GM13977 (cell line): ENCODE data around the gene IL17REL.

Experiments used
- DNase-seq: peaks from one replicate; pipeline ENCODE4 v3.0.0; 2012; ENCODE audit warnings: low spot score
- in situ Hi-C: fragments of 300-500 bp; cut with MboI; formaldehyde crosslinking; loops from one replicate; pipeline ENCODE4 v1.12.0; 2022; ENCODE audit warnings: low sequenced_read_pairs, low pct_unique_long_range_greater_than_20kb, mixed read lengths, inconsistent platforms; ENCODE audit not compliant: unreplicated experiment
- TF ChIP-seq, protein P1 (sequence below): IDR thresholded peaks from 2 replicates; pipeline ENCODE4 v1.5.1; 2012; ENCODE audit warnings: mild to moderate bottlenecking, control low read depth; ENCODE audit not compliant: insufficient read depth; ENCODE audit errors: extremely low read depth, missing control alignments

The IL17REL gene

DNA sequence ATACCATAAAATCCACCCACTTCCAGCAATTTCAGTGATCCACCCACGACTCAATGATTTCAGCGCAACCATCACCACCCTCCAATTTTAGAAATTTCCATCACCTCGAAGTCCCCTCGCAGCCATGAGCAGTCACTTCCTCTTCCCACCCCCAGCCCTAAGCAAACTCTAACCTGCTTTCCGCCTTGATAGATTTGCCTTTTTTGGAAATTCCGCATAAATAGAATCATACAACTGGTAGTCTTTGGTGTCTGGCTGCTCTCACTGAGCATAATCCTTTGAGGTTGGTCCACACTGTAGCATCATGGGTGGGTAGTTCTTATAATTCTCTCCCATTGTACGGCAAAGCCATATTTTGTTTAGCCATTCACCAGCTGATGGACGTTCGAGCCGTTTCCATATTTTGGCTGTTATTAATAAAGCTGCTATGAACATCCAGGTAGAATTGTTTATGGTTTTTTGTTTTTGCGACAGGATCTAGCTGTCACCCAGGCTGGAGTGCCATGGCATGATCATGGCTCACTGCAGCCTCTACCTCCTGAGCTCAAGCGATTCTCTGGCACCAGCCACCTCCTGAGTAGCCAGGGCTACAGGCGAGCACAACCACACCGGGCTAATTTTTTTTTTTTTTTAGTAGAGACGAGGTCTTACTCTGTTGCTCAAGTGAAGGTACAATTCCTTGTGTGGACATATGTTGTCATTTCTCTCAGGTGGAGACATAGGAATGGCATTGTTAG, 36.0 kb downstream of the IL17REL start:
- peak; percentile 80 for DNase-seq
- TF ChIP-seq, protein P1, sequence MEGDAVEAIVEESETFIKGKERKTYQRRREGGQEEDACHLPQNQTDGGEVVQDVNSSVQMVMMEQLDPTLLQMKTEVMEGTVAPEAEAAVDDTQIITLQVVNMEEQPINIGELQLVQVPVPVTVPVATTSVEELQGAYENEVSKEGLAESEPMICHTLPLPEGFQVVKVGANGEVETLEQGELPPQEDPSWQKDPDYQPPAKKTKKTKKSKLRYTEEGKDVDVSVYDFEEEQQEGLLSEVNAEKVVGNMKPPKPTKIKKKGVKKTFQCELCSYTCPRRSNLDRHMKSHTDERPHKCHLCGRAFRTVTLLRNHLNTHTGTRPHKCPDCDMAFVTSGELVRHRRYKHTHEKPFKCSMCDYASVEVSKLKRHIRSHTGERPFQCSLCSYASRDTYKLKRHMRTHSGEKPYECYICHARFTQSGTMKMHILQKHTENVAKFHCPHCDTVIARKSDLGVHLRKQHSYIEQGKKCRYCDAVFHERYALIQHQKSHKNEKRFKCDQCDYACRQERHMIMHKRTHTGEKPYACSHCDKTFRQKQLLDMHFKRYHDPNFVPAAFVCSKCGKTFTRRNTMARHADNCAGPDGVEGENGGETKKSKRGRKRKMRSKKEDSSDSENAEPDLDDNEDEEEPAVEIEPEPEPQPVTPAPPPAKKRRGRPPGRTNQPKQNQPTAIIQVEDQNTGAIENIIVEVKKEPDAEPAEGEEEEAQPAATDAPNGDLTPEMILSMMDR, result no peak
- in situ Hi-C loops, result no loop called here

DNA sequence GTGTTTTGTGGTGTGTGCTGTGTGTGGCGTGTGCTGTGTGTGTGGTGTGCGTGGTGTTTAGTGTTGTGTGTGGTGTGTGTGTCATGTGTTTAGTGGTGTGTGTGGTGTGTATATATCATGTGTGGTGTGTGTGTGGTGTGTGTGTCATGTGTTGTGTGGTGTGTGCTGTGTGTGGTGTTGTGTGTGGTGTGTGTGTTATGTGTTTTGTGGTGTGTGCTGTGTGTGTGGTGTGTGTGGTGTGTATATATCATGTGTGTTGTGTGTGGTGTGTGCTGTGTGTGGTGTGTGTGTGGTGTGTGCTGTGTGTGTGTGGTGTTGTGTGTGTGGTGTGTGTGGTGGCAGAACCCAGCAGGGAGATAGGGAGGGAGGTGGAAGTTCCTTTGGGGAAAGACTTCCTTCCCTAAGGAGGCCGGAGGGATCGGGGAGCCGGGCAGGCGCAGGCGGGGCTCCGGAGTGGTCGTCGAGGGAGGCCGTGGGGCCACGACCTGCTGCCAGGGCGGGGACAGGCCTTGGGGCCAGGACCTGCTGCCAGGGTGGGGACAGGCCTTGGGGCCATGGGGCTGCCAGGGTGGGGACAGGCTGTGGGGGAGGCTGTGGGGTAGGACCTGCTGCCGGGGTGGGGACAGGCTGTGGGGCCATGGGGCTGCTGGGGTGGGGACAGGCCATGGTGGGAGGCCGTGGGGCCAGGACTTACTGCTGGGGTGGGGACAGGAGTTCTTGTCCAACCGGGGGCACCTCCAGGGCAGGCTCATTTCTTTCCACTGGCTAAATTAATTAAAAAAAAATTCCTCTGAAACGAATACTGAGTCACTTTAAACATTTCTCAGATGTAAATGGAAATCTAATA, 36.8 kb downstream of the IL17REL start:
- TF ChIP-seq, protein P1, result no peak
- DNase-seq, result peak; percentile 50
- in situ Hi-C loops, result no loop called here

DNA sequence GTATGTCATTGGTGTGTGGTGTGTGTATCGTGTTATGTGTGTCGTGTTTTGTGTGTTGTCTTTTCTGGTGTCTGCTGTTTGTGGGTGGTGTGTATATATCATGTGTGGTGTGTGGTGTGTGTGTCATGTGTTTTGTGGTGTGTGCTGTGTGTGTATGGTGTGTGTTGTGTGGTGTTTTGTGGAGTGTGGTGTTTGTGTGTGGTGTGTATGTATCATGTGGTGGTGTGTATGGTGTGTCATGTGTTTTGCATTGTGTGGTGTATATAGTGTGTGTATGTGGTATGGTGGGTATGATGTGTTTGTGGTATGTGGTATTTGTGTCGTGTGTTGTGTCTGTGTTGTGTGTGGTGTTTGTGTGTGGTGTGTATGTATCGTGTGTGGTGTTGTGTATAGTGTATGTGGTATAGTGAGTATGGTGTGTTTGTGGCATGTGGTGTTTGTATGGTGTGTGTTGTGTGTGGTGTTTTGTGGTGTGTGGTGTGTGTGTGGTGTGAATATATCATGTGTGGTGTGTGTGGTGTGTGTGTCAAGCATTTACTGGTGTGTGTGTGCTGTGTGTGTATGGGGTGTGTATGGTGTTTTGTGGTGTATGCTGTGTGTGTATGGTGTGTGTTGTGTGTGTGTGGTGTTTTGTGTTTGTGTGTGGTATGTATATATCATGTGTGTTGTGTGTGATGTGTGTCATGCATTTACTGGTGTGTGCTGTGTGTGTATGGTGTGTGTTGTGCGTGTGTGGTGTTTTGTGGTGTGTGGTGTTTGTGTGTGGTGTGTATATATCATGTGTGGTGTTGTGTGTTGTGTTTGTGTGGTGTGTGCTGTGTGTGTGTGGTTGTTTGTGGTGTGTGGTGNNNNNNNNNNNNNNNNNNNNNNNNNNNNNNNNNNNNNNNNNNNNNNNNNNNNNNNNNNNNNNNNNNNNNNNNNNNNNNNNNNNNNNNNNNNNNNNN, 39.3 kb downstream of the IL17REL start:
- in situ Hi-C loops, result no loop called here
- DNase-seq, result no peak

DNA sequence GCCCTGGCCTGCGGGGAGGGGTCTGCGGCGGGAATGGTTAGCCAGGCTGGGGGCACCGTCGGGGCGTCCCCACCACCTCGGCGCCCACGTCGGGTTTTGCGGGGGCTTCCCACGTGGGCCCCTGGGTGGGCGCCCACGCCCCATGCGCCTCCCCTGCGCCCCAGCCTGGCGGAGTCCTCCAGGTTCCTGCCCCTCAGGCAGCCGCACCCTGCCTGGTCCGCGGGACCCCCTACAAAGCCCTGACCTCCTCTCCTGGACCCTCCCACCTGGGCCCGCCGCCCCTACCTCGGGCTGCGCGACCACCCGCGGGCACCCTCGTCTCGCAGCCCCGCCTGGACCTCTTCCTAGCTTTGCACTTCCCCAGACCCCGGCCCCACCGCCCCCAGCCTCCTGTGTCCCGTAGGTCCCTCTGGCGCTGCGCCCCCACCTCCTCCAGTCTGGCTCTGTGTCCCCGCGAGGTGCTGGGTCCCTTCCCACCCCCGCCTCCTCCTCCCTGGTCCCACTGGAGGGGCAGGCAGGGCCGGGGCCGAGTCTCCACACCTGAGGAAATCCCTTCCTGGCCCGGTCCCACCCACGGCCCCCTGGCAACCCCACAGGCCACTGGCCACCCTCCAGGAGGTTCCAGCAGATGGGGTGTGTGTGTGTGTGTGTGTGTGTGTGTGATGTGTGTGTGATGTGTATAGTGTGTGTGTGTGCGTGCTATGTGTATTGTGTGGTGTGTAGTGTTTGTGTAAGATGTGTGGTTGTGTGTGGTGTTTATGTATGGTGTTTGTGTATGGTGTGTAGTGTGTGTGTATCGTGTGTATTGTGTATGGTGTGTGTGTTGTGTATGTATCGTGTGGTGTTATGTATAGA, 40.2 kb downstream of the IL17REL start:
- no peak for DNase-seq
- in situ Hi-C loops, result no loop called here
- TF ChIP-seq, protein P1, result no peak

More for the DNA sequence above, 39.3 kb downstream of the IL17REL start:
- TF ChIP-seq, protein P1, result no peak

DNA sequence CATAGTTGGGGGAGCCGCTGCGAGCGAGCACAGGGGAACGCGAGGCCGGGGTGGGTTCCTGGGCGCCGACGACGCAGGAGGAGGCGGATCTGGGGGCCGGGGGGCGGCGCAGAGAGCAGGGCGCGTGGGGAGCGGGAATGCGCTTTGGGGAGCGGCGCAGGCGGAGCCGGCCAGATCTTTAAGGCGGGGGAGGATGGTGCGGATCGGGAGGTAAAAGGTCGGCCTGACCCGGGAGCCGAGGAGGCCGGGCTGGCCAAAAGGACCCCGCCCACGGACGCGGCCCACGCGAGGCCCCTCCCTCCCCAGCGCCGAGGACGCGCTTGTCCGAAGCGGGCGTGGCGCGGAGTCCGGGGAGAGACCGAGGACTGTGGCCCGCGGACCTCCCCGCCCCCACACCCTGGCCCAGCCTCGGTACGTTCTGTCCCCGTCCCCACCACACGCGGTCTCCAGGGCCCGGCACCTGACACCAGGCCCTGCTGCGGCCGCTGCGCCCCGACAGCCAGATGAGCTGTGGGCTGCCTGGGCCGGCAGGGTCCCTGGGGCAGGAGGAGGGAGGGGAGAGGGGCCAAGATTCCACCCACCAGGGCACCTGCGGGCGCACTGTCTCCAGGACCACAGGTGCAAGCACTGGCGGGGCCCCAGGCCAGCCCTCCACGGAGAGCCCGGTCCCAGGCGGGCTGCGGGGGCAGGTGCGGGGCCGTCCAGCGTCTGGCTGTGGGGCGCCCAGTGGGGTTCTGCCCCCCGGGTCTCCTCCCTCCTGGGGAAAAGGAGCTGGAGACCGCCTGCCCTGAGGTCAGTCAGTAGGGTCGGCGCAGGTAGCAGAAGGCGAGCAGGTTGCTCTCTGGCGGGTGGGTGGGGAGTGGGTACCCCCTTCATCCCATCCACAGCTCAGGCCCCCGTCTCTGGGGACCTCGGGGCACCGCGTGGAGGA, 41.1 kb downstream of the IL17REL start:
- in situ Hi-C loops, result no loop called here
- TF ChIP-seq, protein P1, result no peak
- DNase-seq, result no peak
